Fibroblast of skin of right quadriceps (primary cell): ENCODE data around the gene CALML4.
"Not testable (repeated sequence)": the region's sequence is repeated elsewhere in the genome, so short reads cannot be mapped to it uniquely, and the experiment has no call there.

Source experiments
- DNase-seq: peaks from one replicate; pipeline ENCODE4 v3.0.0-alpha.2; 2013

The CALML4 gene

DNA sequence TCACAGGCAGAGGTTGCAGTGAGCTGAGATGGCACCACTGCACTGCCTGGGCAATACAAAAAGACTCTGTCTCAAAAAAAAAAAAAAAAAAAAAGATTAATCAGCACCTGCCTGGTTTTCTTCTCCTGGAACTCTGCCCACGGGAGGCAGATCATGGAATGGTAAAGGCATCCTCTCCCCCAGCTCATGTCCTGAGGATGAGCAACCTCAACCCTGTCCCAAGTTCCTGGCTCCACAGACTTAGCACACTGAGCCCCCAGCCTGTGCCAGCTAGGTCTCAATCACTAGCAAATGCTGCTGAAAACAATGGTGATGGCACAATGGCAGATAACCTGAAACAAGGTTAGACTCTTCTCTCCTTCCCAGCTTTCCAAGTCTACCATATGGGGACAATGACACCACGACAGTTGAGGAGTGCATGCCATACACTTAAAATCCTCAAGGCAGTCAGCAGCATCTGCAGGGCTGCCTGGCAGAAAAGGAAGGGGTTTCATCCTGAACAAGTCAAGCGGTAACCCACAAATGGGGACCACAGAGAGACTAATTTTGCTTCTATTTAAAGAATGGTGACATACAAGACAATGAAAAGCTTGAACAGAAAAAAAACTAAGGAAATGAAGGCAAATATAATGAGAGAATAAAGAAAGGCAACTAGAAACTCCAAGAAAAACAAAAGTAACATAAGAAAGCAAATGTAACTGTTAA is 19.6 kb upstream of the CALML4 start:
- no peak for DNase-seq

DNA sequence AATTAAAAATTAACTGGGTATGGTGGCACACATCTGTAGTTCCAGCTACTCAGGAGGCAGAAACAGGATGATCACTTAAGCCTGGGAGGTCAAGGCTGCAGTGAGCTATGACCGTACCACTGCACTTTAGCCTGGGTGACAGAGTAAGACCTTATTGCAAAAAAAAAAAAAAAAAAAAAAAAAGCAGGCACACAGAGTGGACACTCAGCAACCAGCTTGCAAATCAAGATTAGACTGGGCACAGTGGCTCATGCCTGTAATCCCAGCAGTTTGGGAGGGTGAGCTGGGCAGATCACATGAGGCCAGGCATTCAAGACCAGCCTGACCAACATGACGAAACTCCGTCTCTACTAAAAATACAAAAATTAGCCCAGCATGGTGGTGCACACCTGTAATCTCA is 19.0 kb upstream of the CALML4 start:
- no peak for DNase-seq

DNA sequence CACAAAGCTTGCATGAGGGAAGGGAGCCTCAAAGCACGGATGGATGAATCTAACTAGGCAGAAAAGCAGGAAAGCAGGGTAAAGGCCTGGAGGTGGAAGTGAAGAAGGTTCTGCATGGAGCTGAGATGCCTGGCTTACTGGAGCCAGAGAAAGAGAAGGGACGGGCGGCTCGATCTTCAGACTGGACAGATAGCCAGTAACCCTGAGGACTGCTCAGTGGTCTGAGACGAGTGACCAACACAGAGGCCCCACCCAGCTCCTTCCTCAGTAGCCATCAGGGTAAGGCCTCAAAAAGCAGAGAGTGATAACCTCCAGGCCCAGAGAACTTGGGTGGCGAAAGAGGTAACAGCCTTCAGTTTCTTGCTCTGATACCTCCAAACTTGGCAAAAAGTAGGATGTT is 18.0 kb upstream of the CALML4 start:
- no peak for DNase-seq

DNA sequence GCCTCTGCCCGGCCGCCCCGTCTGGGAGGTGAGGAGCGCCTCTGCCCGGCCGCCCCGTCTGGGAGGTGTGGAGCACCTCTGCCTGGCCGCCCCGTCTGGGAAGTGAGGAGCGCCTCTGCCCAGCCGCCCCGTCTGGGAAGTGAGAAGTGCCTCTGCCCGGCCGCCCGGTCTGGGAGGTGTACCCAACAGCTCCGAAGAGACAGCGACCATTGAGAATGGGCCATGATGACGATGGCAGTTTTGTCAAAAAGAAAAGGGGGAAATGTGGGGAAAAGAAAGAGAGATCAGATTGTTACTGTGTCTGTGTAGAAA is 17.3 kb upstream of the CALML4 start:
- DNase-seq: not testable (repeated sequence)

DNA sequence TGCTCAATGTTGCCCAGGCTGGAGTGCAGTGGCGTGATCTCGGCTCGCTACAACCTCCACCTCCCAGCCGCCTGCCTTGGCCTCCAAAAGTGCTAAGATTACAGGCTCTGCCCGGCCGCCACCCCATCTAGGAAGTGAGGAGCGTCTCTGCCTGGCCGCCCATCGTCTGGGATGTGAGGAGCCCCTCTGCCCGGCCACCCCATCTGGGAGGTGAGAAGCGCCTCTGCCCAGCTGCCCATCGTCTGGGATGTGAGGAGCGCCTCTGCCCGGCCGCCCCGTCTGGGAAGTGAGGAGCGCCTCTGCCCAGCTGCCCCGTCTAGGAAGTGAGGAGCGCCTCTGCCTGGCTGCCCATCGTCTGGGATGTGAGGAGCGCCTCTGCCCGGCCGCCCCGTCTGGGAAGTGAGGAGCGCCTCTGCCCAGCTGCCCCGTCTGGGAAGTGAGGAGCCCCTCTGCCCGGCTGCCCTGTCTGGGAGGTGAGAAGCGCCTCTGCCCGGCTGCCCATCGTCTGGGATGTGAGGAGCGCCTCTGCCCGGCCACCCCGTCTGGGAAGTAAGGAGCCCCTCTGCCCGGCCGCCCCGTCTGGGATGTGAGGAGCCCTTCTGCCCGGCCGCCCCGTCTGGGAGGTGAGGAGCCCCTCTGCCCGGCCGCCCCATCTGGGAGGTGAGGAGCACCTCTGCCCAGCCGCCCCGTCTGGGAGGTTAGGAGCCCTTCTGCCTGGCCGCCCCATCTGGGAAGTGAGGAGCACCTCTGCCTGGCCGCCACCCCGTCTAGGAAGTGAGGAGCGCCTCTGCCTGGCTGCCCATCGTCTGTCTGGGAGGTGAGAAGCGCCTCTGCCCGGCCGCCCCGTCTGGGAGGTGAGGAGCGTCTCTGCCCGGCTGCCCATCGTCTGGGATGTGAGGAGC is 16.6 kb upstream of the CALML4 start:
- not testable (repeated sequence) for DNase-seq

DNA sequence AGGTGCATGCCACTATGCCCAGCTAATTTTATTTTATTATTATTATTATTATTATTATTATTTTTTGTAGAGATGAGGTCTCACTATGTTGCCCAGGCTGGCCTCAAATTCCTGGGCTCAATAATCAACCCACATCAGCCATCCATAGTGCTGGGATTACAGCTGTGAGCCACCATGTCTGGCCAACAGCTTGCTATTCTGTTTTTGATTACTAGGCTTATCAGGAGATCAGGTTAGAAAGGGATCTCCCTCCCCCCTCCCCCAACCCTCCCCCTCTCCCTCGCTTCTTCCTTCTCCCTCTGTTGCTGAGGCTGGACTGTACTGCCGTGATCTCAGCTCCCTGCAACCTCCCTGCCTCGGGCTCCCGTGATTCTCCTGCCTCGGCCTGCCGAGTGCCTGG is 15.8 kb upstream of the CALML4 start:
- no peak for DNase-seq

DNA sequence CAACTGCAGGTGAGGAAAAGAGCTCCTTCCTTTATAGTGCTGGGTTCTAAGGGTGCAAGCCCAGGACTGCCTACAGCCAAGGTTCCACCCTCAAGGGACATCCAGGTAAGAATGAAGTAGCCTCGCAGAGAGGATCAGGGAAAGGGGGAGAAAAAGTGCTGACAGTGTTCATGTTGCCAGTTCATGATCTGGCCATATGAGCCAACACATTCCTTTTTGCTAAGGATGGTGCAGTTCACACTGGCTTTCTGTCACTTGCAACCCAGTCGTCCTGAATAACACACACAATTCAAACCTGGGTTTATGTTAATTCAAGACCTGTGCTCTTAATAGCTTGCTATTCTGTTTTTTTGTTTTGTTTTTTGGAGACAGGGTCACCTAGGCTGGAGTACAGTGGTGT is 15.4 kb upstream of the CALML4 start:
- no peak for DNase-seq

DNA sequence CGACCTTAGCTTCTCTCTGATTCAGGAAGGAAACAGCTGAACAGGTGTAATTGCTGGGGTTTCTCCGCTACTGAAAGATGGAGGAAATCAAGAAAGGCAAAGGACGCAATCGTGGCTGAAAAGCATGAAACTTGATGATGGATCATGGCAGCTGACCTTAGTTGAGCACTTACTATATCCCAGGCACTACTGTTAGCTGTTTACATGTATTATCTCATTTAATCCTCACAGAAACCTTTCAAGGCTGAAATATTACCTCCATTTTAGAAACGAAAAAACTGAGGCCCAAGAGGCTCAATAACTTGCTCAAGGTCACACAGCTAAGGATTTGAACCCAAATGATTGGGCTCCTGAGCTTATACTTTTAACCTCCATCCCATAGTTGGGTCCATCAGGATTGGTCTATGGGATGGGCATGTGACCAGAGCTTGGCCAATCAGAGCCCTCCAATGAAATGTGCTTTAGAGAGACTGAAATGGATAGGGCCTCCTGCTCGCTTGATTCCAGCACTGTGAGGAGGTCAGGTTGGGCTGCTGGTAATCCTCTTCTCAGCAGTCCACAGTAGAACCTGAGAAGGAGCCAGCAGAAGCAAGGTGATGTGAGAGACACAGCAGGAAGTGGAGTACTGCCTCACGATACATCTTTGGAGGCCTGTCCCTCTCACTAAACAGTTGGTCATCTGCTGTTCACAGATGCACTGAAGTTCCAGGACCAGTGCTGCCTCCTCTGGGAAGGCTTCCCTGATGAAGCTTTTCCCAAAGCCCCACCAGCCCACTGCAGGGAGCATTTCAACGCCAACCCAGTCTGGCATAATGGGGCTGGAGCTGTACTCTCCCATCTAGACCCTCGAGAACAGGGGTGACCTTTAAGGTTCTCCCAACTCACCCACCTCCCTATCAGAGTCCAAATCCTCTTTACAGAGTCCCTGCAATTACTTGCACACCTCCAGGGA is 14.0 kb upstream of the CALML4 start:
- no peak for DNase-seq

DNA sequence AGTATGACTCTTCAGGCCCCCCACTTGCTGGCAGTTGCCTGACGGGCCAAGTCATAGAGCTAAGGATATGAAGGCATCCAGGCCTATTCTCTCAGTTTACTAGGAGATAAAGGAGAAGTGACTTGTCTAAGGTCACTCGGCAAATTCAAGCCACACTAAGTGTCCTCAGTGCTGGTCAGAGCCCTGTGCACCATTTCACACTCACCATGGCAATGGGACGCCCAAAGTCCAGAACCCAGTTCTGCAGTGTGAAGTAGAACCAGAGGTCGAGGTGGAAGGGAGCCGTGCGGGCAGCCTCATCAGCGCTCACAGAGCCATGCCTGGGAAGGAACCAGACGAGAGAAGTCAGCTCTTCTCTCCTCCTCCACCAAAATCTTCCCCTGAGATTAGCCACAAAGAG is 13.2 kb upstream of the CALML4 start:
- no peak for DNase-seq

DNA sequence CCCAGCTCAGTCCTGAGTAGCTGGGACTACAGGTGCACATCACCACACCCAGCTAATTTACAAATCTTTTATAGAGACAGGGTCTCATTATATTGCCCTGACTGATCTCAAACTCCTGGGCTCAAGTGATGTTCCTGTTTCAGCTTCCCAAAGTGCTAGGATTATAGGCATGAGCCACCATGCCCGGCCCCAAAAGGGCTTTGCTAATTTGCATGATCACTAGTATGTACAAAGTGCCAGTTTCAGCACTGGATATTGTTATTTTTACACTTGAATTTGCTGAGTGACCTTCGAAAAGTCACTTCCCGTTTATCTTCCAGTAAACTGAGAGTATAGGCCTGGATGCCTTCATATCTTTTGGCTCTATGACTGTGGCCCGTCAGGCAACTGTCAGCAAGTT is 12.2 kb upstream of the CALML4 start:
- no peak for DNase-seq

DNA sequence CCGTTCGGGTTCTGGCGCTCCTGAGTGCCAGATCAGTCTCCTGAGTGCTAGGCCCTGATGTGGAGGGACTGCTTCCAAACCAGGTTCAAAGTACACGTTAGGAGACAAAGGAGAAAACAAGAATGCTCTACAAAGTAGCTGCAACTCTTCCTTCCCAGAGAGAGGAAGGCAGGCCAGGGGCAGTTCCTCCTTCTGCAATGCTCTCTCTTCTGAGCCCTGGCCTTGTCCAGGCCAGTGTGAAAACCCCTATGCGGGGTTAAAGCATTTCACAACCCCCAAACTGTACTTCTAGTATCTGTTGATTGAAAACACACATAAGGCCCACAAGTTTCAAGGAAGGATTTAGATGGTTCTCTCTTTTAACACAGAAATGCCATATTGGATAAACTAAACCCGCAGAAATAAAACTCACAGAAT is 9.7 kb upstream of the CALML4 start:
- no peak for DNase-seq

DNA sequence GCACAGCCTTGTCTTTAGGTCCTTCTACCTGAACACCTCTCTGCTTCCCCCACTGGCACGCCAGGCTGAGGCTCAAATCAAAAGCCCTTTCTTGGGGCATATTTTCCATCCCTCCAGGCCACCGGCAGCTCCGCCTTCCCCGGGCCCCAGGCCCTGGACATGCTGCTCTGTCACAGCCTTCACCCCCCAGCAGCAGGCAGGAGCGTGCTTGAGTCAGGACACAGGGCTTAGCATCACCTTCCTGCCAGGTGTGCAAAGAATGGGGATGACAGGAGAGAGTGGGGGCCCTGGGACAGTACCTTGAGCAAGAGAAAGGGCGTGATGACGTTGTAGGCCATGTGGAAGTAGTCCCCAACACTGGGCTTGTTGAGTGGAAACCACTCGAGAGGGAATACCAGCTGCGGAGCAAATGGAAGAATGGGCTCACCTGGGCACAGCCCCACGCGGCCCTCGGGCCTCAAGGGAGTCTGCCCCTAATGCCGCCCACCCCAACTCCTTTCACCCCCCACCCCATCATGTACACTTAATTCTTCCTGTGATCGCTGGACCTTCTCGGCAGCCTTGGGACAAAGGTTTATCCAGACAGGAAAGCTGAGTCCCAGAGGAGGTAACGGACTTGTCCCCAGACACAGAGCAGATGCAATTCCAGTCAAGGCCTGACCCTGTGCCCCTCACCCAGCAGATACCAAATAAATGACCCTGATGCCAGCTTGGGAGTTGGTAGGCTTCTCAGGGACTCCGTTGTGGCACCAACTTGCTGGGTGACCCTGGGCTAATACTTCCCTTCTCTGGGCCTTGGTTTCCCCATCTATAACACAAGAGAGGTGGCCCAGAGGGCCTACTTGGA is 9.1 kb upstream of the CALML4 start:
- no peak for DNase-seq

DNA sequence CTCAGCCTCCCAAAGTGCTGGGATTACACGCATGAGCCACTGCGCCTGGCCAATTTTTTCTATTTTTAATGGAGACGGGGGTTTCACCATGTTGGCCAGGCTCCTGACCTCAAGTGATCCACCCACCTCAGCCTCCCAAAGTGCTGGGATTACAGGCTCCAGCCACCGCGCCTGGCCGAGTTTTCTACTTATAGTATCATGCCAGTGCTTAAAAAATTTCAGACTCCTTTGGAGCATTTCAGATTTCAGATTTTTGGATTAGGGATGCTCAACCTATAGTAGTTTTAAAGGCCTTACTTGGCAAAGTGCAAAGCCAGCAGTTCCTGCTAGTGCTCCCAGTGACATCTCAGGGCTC is 8.3 kb upstream of the CALML4 start:
- DNase-seq: not testable (repeated sequence)

DNA sequence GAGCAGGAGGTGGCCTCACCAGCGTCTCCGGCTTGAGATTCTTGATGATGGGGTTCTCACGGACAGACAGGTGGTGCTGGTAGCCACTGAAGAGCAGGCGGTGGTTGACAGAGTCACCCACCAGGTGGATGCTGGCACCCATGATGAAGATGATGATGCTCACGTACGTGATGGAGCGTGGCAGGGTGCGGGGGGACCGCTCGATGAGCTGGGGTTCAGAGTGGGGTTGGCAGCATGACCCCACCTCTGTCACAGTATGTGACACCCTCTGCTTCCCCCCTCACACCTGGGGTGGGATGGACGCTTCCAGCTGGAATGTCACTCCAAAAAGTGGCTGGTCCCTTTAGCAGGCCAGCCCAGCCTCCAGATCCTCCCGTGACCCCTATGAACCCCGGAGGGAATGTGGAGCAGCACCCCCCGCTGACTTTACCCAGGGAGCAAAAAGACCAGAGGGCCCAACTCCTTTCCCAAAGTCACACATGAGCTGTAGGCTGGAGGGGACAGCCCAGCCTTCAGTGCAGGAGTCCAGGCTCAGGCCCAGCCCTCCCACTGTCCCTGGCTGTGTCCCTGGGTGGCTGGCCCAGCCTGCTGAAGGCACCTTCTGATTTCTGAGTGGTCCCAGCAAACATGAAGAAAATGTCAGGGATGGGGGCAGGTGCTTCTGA is 6.7 kb upstream of the CALML4 start:
- no peak for DNase-seq

DNA sequence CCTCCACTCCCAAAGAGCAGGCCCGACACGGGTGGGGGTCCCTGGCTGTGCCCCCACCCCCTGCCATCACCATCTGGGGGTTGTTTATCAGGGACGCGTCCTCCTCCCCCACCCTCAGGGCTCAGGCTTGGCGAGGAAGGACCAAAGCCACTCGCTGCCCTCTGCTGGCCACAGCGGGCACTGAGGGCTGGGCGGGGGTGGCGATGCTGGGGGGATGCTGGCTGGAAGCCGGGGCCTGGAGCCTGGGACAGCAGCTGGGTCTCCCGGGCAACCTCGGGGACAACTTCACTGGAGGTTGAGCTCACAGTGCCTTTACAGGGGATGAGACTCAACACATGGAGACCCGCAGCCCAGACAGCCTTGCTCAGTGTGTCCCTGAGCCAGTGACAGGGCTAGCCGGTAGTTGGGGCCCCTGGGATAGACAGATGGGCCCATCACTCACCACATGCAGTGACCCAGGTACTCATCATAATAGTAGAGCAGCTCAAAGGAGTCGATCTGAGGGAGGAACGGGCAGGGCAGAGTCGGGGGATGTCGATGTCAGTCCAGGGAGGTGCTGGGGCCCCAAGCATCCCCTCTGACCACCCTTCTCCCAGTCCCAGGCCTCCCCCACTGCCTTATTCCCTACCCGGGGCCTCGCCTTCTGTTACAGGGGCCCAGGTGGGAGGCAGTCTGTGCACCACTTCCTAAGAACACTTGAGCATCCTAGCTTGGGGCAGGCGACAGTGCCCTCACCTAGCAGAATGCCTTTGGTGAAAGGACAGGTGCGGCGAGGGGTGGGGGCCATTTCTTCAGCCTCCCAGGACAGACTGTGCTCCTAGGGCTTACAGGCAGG is 5.9 kb upstream of the CALML4 start:
- DNase-seq: peak; percentile 46

DNA sequence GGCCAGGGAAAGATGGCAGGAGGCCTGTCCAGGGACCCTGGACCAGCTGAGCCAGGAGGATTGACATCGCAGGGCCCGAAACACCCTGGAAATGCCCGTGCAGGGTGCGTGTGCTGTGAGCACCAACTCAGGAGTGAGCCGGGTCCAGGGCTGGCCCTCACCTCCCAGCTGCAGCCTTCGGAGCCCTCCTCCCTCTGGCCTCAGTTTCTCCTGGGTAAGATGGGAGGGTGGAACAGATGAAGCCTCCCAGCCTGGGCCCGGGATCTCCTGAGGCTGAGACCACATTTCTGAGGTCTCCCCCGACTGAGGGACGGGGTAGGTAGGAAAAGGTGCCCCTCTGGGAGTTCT is 5.3 kb upstream of the CALML4 start:
- DNase-seq: no peak

DNA sequence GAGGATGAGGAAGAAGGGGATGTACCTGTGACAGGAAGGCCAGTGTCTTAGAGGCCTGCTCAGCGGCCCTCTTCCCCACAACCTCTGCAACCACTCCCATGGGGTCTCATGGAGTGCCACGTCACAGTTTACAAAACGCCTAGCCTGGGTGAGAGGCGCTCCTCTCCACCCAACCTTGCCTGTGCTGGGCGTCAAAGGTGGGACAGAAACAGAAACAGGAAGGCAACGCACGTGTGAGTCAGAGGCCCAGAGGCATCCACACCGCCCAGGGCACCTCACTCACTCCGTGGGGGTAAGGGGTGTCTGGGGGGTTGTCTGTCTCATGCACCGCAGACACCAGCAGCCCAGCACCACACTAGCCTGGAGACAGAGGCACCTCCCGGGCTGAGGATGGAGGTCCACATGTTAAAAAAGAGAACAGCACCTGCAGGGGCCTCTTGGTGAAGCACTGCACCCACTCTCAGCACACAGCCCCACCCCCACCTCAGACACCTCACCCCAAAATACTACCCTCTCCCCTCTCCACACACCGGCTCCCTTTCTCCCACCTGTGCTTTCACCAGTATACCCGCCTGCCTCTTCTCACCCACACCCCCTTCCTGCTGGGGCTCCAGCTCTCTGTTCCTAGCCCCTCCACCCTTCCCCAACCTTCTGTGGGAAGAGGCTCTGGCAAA is 4.7 kb upstream of the CALML4 start:
- no peak for DNase-seq

DNA sequence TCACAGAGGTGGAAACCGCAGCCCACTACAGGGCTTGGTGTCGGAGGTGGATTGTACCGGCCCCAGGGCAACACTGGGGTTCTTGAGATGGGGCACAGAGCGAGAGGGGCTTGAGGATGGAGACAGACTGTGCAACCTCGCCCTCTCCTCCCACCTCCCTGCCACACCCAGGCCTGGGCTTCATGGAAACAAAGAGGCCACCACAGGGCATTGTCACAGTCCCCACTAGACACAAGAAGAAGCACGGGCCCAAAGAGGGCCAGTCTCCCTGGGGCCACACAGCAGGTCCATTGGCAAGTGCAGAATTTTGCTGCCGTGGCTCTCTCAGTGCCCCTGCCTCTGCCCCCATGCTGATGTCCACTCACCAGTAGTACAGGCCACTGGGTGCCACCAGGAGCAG is 4.1 kb upstream of the CALML4 start:
- DNase-seq: no peak

DNA sequence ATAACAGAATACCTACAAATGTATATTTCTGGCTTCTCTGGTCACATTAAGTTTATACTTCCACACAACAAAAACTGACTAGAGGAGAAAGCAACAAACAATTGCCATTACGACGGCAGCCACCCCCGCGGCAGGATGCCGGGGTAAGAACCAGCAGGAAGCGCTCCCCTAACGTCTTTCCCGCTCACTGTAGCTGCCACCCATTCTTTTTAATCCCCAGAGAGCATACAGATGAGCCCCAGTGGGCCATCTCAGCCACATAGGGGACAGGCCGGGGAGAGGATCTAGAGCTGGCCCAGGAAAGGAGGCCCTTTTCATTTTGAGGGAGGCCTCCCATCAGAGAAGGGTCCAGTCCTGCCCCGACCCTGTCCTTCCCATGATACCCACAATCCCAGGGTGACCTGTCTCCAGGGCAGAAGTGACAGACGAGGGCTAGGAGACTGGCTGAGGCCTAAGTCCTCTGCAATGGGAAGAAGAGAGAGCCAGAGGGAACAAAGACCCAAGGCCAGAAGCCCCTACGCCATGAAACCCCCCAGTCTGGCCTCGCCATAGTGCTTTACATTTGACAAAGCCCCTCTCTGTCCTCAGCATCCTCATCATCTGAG is 3.6 kb upstream of the CALML4 start:
- DNase-seq: no peak

DNA sequence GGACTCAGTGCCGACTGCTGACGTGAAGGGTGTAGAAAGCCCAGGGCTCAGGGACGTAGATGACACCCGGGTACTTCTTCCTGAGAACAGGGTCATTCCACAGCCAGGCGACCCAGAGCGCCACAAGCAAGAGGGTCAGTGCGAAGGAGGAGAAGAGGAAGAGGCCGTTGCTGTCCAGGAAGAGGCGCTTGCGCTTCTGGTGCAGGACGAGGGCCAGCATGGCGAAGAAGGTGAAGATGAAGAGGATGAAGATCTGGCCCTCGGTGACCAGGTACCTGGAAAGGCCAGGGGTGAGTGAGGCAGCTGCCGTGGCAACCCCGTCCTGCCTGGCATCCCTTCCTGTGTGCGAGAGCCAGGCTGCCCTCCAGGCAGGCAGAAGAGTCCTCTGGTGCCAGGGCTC is 3.0 kb upstream of the CALML4 start:
- DNase-seq: no peak
